HG03432 (cell line): Measurements from ENCODE around the gene DMBX1.

Experiments
- ATAC-seq: cut with Tn5 transposase; IDR thresholded peaks from one replicate; pipeline ENCODE4 v1.9.1; 2021; ENCODE audit warnings: mild to moderate bottlenecking, moderate library complexity; ENCODE audit not compliant: unreplicated experiment

DMBX1 gene

GRCh38 chr1:46522969-46523320, 33.3 kb downstream of the DMBX1 start:
- no peak for ATAC-seq

- no peak for ATAC-seq
Observed at GRCh38 chr1:46523496-46524353, 34.1 kb downstream of the DMBX1 start.

GRCh38 chr1:46524843-46525242, 35.2 kb downstream of the DMBX1 start:
- no peak for ATAC-seq

- ATAC-seq: no peak
Observed at GRCh38 chr1:46525253-46525983, 35.8 kb downstream of the DMBX1 start.

- ATAC-seq: no peak
Observed at GRCh38 chr1:46526013-46526690, 36.5 kb downstream of the DMBX1 start.

GRCh38 chr1:46526691-46527291, 37.2 kb downstream of the DMBX1 start:
- ATAC-seq: no peak

- peak; percentile 58 for ATAC-seq
Observed at GRCh38 chr1:46527474-46528296, 38.0 kb downstream of the DMBX1 start.

- ATAC-seq: no peak
Observed at GRCh38 chr1:46528297-46528955, 38.8 kb downstream of the DMBX1 start.

- ATAC-seq: no peak
Observed at GRCh38 chr1:46529031-46529630, 39.5 kb downstream of the DMBX1 start.

- no peak for ATAC-seq
Observed at GRCh38 chr1:46530311-46530710, 40.7 kb downstream of the DMBX1 start.

GRCh38 chr1:46530791-46531409, 41.3 kb downstream of the DMBX1 start:
- no peak for ATAC-seq

- ATAC-seq: no peak
Observed at GRCh38 chr1:46532095-46532494, 42.5 kb downstream of the DMBX1 start.

- ATAC-seq: no peak
Observed at GRCh38 chr1:46532498-46533178, 43.0 kb downstream of the DMBX1 start.

- no peak for ATAC-seq
Observed at GRCh38 chr1:46533179-46533864, 43.7 kb downstream of the DMBX1 start.

GRCh38 chr1:46535063-46535462, 45.4 kb downstream of the DMBX1 start:
- no peak for ATAC-seq

- no peak for ATAC-seq
Observed at GRCh38 chr1:46536527-46536926, 46.9 kb downstream of the DMBX1 start.

GRCh38 chr1:46537651-46538050, 48.0 kb downstream of the DMBX1 start:
- ATAC-seq: no peak

- ATAC-seq: no peak
Observed at GRCh38 chr1:46538147-46538546, 48.5 kb downstream of the DMBX1 start.
